ENCODE results near the gene CREBZF.
A peak's percentile ranks its signal among the peaks of the same experiment; 100 is the strongest.

GRCh38 chr11:85627332-85627997, 37.5 kb downstream of the CREBZF start, which contains the start of gene DLG2:
- TF ChIP-seq CTCF (IDR thresholded peaks at IDR 0.05) (peak in 1 of 6 experiments; percentile 1), POLR2A (IDR thresholded peaks at IDR 0.05) (no peak)

All from Peyer's patch (tissue), 4 donors.